Heart right ventricle (tissue), 16 donors: ENCODE measurements around the gene HEXD. TPM values are rescaled to one million over a fixed set of nuclear protein-coding genes. Genes with fewer than 3 reads are reported as not detected.
"Not testable (repeated sequence)": the region's sequence is repeated elsewhere in the genome, so short reads cannot be mapped to it uniquely, and the experiment has no call there.

Source experiments
- ATAC-seq, 8 donors: fragments of 200-7000 bp; cut with Tn5 transposase; one replicate each; pipeline ENCODE4 v1.9.1; 2020; ENCODE audit warnings: mild to moderate bottlenecking in 8 of 8, moderate library complexity in 8 of 8, moderate number of reproducible peaks in 1 of 8
- DNase-seq, 2 donors: peaks; one replicate each; pipeline ENCODE4 v3.0.0-alpha.2; 2020
- H3K27ac ChIP-seq, 10 donors: fragments of 200-600 bp; sonication (generic) in 2 of 10; one replicate each; pipeline versions ENCODE4 v1.5.0 to v1.8.0; 2020 to 2022; ENCODE audit warnings: mild to moderate bottlenecking in 3 of 10
- H3K27me3 ChIP-seq, 7 donors: fragments of 200-600 bp; one replicate each; pipeline ENCODE4 v1.8.0; 2021 to 2022; ENCODE audit warnings: mild to moderate bottlenecking in 2 of 7
- H3K36me3 ChIP-seq, 9 donors: fragments of 200-600 bp; sonication (generic) in 1 of 9; one replicate each; pipeline versions ENCODE4 v1.5.0 to v1.8.0; 2020 to 2022; ENCODE audit warnings: mild to moderate bottlenecking in 2 of 9
- H3K4me1 ChIP-seq, 9 donors: fragments of 200-600 bp; sonication (generic) in 1 of 9; one replicate each; pipeline versions ENCODE4 v1.5.0 to v1.8.0; 2020 to 2022; ENCODE audit warnings: mild to moderate bottlenecking in 4 of 9
- H3K4me3 ChIP-seq, 10 donors: fragments of 200-600 bp; sonication (generic) in 2 of 10; one replicate each; pipeline versions ENCODE4 v1.5.0 to v1.8.0; 2020 to 2022; ENCODE audit warnings: mild to moderate bottlenecking in 7 of 10, moderate library complexity in 2 of 10
- H3K9me3 ChIP-seq, 11 donors: fragments of 200-600 bp in 10 of 11; sonication (generic) in 2 of 11; one replicate each; pipeline versions ENCODE4 v1.5.0 to v1.8.0; 2013 to 2022; ENCODE audit warnings: mild to moderate bottlenecking in 2 of 11, control low read depth in 1 of 11, moderate library complexity in 1 of 11
- CTCF ChIP-seq, 9 donors: fragments of 200-600 bp; sonication (generic) in 2 of 9; IDR thresholded peaks; one replicate each; pipeline versions ENCODE4 v1.5.0 to v1.8.0; 2021 to 2022; ENCODE audit warnings: antibody characterized with exemption in 9 of 9, mild to moderate bottlenecking in 5 of 9, moderate library complexity in 1 of 9
- WGBS, 2 donors: extraction: QIAGEN DNeasy Blood & Tissue Kit; methylation state at CpG; one replicate each; pipeline ENCODE4 v1.1.7; 2013; ENCODE audit warnings: inconsistent platforms in 1 of 2; 5-methylcytosine and 5-hydroxymethylcytosine counted together
- intact Hi-C, 10 donors: fragments of 100-400 bp; cut with DNase I; formaldehyde crosslinking; loops; one replicate each; pipeline versions ENCODE4 v1.11.1 to v1.14.2; 2022
- polyA plus RNA-seq, 2 donors: library from polyadenylated mRNA; stranded (reverse); fragments of 200-250 nt; gene quantifications; one replicate each; pipeline ENCODE4 v1.2.3, GENCODE V29; 2013
- total RNA-seq, 10 donors: library from RNA; stranded (reverse); fragmentation: NEBNext Ultra II Directional in 3 of 10; extraction: Animal tissue kit (Norgen Biotek cat#: 25700) in 3 of 10; gene quantifications; one replicate each; pipeline versions ENCODE4 v1.2.1 to v1.2.4, GENCODE V29; 2021 to 2023
- donor health status: Arrhythmogenic right ventricular cardiomyopathy.
- donor health status: ischemic (EF 13 %, LVEDD 7.1; RV severe dilation, severe dysfunction).
- donor health status: healthy with polysubstance abuse.
- donor health status: DM: no; HTN: yes; CAD: no.
- donor health status: DM: no; HTN: no; CAD: no.
- donor health status: ischemic (EF 25% LVEDD 6.9; RV normal size, moderate dysfunction).
- donor health status: ischemic (EF 25% LVEDD 5.7; RV mildly dilated, moderate dysfunction).
- donor health status: healthy.
- donor health status: DM: yes; HTN: yes; CAD: no.
- donor health status: Ischemic cardiomyopathy.
- donor health status: ischemic (EF 35%, LVEDD 5.7; RV mildly dilated, moderate dysfunction).
- donor health status: nonischemic (EF 11% LVEDD 7.7; RV severe dilation, severe dysfunction).
- donor health status: DM: yes; HTN: yes; CAD: no.
- donor health status: PGD.
- donor health status: ischemic (EF 29% LVEDD 5.4; RV normal size, mild dysfunction).
- donor health status: nonischemic (EF 23%, LVEDD 6.1; RV moderate dilation, normal function).

Gene HEXD
- total and polyA plus RNA-seq, 12 donors, result 9.4 to 53.3 (median 13.5) TPM

GRCh38 chr17:82457073-82457928 is 39.2 kb downstream of the HEXD start:
- no peaks in the 10 kb centered on the region for H3K9me3 ChIP-seq
- peak overlapping the region; percentile 99 to 100 (median 100) for H3K27ac ChIP-seq
- 49 to 56% methylated on average over 10 of the region's 10 CpGs for WGBS, 2 donors
- H3K36me3 ChIP-seq, result peaks cover 0 to 26% (median 18%) of the 10 kb centered on the region in 9 donors
- no peaks in the 10 kb centered on the region for H3K27me3 ChIP-seq
- intact Hi-C loops, result loop anchor here in 3 of 10 donors (5.0 to 10.0 kb wide), 3 partner anchors 40 to 98 kb away; partner anchors contain the start of genes HEXD (in 2 of the 3) and OGFOD3 (in 2 of the 3)
- peaks cover 10 to 36% (median 31%) of the 10 kb centered on the region in 9 donors for H3K4me1 ChIP-seq
- ATAC-seq (no peak), DNase-seq (no peak)
- no peak for TF ChIP-seq CTCF (IDR thresholded peaks at IDR 0.05)
- peak overlapping the region in 9 of 10 donors; percentile 71 to 99 (median 92) for H3K4me3 ChIP-seq

- Histone ChIP-seq H3K36me3 (peaks cover 0 to 32% (median 18%) of the 10 kb centered on the region in 9 donors), H3K4me1 (peaks cover 10 to 36% (median 32%) of the 10 kb centered on the region in 9 donors), H3K4me3 (peak overlapping the region; percentile 34 to 99 (median 88)), H3K27me3 (no peaks in the 10 kb centered on the region), H3K9me3 (no peaks in the 10 kb centered on the region), H3K27ac (peak overlapping the region; percentile 99 to 100 (median 100))
- DNase-seq, result no peak
- no peak for TF ChIP-seq CTCF (IDR thresholded peaks at IDR 0.05)
- ATAC-seq, result no peak
- WGBS, 2 donors, result 0 to 2% methylated on average over 8 of the region's 8 CpGs
- intact Hi-C loops, result loop anchor here in 3 of 10 donors (5.0 to 10.0 kb wide), 3 partner anchors 39 to 97 kb away; partner anchors contain the start of genes HEXD (in 2 of the 3) and OGFOD3 (in 2 of the 3)
Observed at GRCh38 chr17:82457929-82458178, 39.7 kb downstream of the HEXD start.

- 0% methylated on average over 74 to 85 of the region's 85 CpGs for WGBS, 2 donors
- H3K27me3 ChIP-seq, result no peaks in the 10 kb centered on the region
- peak within 1 kb of the TSS; percentile 99 to 100 (median 100) for H3K27ac ChIP-seq
- intact Hi-C loops, result loop anchor here in 3 of 10 donors (5.0 to 10.0 kb wide), 3 partner anchors 39 to 96 kb away; partner anchors contain the start of genes HEXD (in 2 of the 3) and OGFOD3 (in 2 of the 3)
- H3K4me1 ChIP-seq, result peaks cover 10 to 39% (median 32%) of the 10 kb centered on the region in 9 donors
- H3K4me3 ChIP-seq, result peak within 1 kb of the TSS; percentile 69 to 99 (median 88)
- DNase-seq (peak; percentile 97 to 98), ATAC-seq (peak; percentile 99)
- no peak for TF ChIP-seq CTCF (IDR thresholded peaks at IDR 0.05)
- H3K9me3 ChIP-seq, result no peaks in the 10 kb centered on the region
- peaks cover 0 to 37% (median 18%) of the 10 kb centered on the region in 9 donors for H3K36me3 ChIP-seq
Observed at GRCh38 chr17:82458179-82458884, 40.2 kb downstream of the HEXD start, which contains the start of gene NARF. NARF (plus strand) TSS chr17:82458741; CDS start chr17:82458804, 63 bp downstream.

- Histone ChIP-seq H3K27ac (peak overlapping the region; percentile 99 to 100 (median 100)), H3K4me3 (peak overlapping the region; percentile 69 to 99 (median 88)), H3K9me3 (no peaks in the 10 kb centered on the region), H3K4me1 (peaks cover 10 to 46% (median 35%) of the 10 kb centered on the region in 9 donors), H3K36me3 (peaks cover 0 to 43% (median 18%) of the 10 kb centered on the region in 9 donors), H3K27me3 (no peaks in the 10 kb centered on the region)
- DNase-seq, result peak in 1 of 2 donors; percentile 35
- peak in 3 of 8 donors; percentile 0 to 9 (median 1) for ATAC-seq
- 0% methylated on average over 62 of the region's 62 CpGs for WGBS, 2 donors
- intact Hi-C loops, result loop anchor here in 3 of 10 donors (5.0 to 10.0 kb wide), 3 partner anchors 38 to 96 kb away; partner anchors contain the start of genes HEXD (in 2 of the 3) and OGFOD3 (in 2 of the 3)
- no peak for TF ChIP-seq CTCF (IDR thresholded peaks at IDR 0.05)
Observed at GRCh38 chr17:82458885-82459424, 40.8 kb downstream of the HEXD start.

- H3K4me3 ChIP-seq, result peak overlapping the region in 3 of 10 donors; percentile 72 to 97 (median 83)
- H3K9me3 ChIP-seq, ATAC-seq, H3K27me3 ChIP-seq, DNase-seq, H3K27ac ChIP-seq: not testable (repeated sequence)
- peaks cover 10 to 55% (median 44%) of the 10 kb centered on the region in 9 donors for H3K4me1 ChIP-seq
- 96 to 97% methylated on average over 9 of the region's 9 CpGs for WGBS, 2 donors
- intact Hi-C loops, result loop anchor here in 3 of 10 donors (5.0 to 10.0 kb wide), 3 partner anchors 37 to 95 kb away; partner anchors contain the start of genes HEXD (in 2 of the 3) and OGFOD3 (in 2 of the 3)
- peaks cover 0 to 53% (median 18%) of the 10 kb centered on the region in 9 donors for H3K36me3 ChIP-seq
Observed at GRCh38 chr17:82459936-82460335, 41.8 kb downstream of the HEXD start.
